Spleen (tissue), 7 donors: ENCODE data around the gene DOCK1.

Source experiments
- POLR2A ChIP-seq, 3 donors: fragments of 450-650 bp; IDR thresholded peaks; one replicate each; pipeline ENCODE4 v1.5.1; 2017; ENCODE audit warnings: antibody characterized with exemption in 3 of 3, mild to moderate bottlenecking in 1 of 3
- POLR2AphosphoS5 ChIP-seq, 3 donors: sonication (generic); formaldehyde crosslinking; IDR thresholded peaks; one replicate each; pipeline ENCODE4 v1.5.1; 2017; ENCODE audit warnings: antibody characterized with exemption in 3 of 3
- TF ChIP-seq, protein P1 (sequence below), 11 experiments: fragments of 200-600 bp in 7 of 11; fragments of 450-650 bp in 4 of 11; sonication (generic) in 4 of 11; IDR thresholded peaks in 8 of 11; conservative IDR thresholded peaks in 3 of 11; 1 replicate in 7 of 11; 2 replicates in 4 of 11; pipeline versions ENCODE4 v1.4.0 to v1.8.0; 2016 to 2021; ENCODE audit warnings: antibody characterized with exemption in 11 of 11, inconsistent platforms in 4 of 11, mild to moderate bottlenecking in 1 of 11
- donor health status: DM: no; HTN: no; CAD: no; lungs with moderate emphysema.
- donor health status: DM: no; HTN: no; CAD: no.
- donor health status: DM: no; HTN: no; CAD: no.

DNA sequence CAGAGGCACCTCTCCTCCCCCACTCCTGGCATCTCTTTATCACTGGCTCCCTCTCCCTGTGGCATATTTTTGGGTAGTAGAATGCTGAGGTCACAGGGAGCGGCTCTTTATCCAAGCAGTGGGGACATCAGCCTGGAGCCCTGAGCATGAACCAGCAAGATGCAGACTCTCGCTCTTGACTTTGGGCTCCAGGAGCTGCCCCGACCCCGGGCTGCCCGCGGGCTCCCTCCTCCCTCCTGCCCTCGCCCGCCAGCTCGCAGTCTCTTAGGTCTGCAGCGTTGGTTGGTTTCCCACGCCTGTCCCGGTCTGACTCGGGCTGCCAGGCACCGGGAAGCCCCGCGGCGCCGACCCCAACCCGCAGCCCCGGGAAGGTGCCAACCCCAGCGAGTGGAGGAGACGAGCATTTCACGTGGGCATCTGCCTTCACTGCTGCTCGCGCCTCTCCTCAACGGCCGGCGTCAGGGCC lies 289.8 kb downstream of the DOCK1 start:
- TF ChIP-seq, protein P1, sequence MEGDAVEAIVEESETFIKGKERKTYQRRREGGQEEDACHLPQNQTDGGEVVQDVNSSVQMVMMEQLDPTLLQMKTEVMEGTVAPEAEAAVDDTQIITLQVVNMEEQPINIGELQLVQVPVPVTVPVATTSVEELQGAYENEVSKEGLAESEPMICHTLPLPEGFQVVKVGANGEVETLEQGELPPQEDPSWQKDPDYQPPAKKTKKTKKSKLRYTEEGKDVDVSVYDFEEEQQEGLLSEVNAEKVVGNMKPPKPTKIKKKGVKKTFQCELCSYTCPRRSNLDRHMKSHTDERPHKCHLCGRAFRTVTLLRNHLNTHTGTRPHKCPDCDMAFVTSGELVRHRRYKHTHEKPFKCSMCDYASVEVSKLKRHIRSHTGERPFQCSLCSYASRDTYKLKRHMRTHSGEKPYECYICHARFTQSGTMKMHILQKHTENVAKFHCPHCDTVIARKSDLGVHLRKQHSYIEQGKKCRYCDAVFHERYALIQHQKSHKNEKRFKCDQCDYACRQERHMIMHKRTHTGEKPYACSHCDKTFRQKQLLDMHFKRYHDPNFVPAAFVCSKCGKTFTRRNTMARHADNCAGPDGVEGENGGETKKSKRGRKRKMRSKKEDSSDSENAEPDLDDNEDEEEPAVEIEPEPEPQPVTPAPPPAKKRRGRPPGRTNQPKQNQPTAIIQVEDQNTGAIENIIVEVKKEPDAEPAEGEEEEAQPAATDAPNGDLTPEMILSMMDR (IDR thresholded peaks at IDR 0.05 in 8 of 11, conservative IDR thresholded peaks at IDR 0.05 in 3 of 11) = no peak
- TF ChIP-seq POLR2AphosphoS5 (IDR thresholded peaks at IDR 0.05) (no peak), POLR2A (IDR thresholded peaks at IDR 0.05) (no peak)
